Heart left ventricle (tissue), 16 donors: ENCODE results near the gene SPATA24. TPM values are rescaled to one million over a fixed set of nuclear protein-coding genes. Genes with fewer than 3 reads are reported as not detected.

Source experiments
- ATAC-seq, 4 donors: fragments of 200-7000 bp; cut with Tn5 transposase; one replicate each; pipeline ENCODE4 v1.9.1; 2020 to 2022; ENCODE audit warnings: moderate library complexity in 4 of 4, mild to moderate bottlenecking in 3 of 4, moderate number of reproducible peaks in 1 of 4
- DNase-seq, 5 donors: peaks; one replicate each; pipeline ENCODE4 v3.0.0-alpha.2; 2020
- H3K27ac ChIP-seq, 12 donors: fragments of 200-600 bp; sonication (generic) in 4 of 12; one replicate each; pipeline versions ENCODE4 v1.5.0 to v1.8.0; 2016 to 2022; ENCODE audit warnings: mild to moderate bottlenecking in 2 of 12
- H3K27me3 ChIP-seq, 9 donors: fragments of 200-600 bp; sonication (generic) in 2 of 9; one replicate each; pipeline versions ENCODE4 v1.5.1 to v1.8.0; 2016 to 2022; ENCODE audit warnings: mild to moderate bottlenecking in 3 of 9
- H3K36me3 ChIP-seq, 9 donors: fragments of 200-600 bp; sonication (generic) in 2 of 9; one replicate each; pipeline versions ENCODE4 v1.5.0 to v1.8.0; 2018 to 2022; ENCODE audit warnings: mild to moderate bottlenecking in 2 of 9
- H3K4me1 ChIP-seq, 12 donors: fragments of 200-600 bp; sonication (generic) in 4 of 12; one replicate each; pipeline versions ENCODE4 v1.5.0 to v1.8.0; 2016 to 2022; ENCODE audit warnings: mild to moderate bottlenecking in 3 of 12
- H3K4me3 ChIP-seq, 12 donors: fragments of 200-600 bp; sonication (generic) in 4 of 12; one replicate each; pipeline versions ENCODE4 v1.5.0 to v1.8.0; 2017 to 2022; ENCODE audit warnings: mild to moderate bottlenecking in 9 of 12, moderate library complexity in 4 of 12
- H3K9me3 ChIP-seq, 12 donors: fragments of 200-600 bp; sonication (generic) in 4 of 12; one replicate each; pipeline versions ENCODE4 v1.5.0 to v1.8.0; 2016 to 2022; ENCODE audit warnings: mild to moderate bottlenecking in 1 of 12
- CTCF ChIP-seq, 12 donors: fragments of 200-600 bp; sonication (generic) in 4 of 12; IDR thresholded peaks; one replicate each; pipeline versions ENCODE4 v1.5.0 to v1.8.0; 2018 to 2022; ENCODE audit warnings: antibody characterized with exemption in 12 of 12, mild to moderate bottlenecking in 5 of 12
- POLR2A ChIP-seq, 2 donors: fragments of 450-650 bp; IDR thresholded peaks; one replicate each; pipeline ENCODE4 v1.6.1; 2017; ENCODE audit warnings: antibody characterized with exemption in 2 of 2, mild to moderate bottlenecking in 2 of 2, moderate library complexity in 2 of 2
- whole genome bisulfite sequencing, 4 donors: extraction: QIAGEN DNeasy Blood & Tissue Kit in 2 of 4; methylation state at CpG; one replicate each; pipeline versions ENCODE4 v1.1.5 to v1.1.7; 2013 to 2018; 5-methylcytosine and 5-hydroxymethylcytosine counted together
- intact Hi-C, 10 donors: fragments of 100-400 bp; cut with DNase I; formaldehyde crosslinking; loops; one replicate each; pipeline versions ENCODE4 v1.11.1 to v1.14.2; 2022
- polyA plus RNA-seq, 2 donors: library from polyadenylated mRNA; stranded (reverse); fragments of 200-250 nt; gene quantifications; one replicate each; pipeline ENCODE4 v1.2.3, GENCODE V29; 2013
- total RNA-seq, 9 donors: library from RNA; depleted of rRNA in 2 of 9; stranded (reverse); fragments of >200 nt in 2 of 9; fragmentation: NEBNext Ultra II Directional in 3 of 9; extraction: Animal tissue kit (Norgen Biotek cat#: 25700) in 3 of 9; gene quantifications; one replicate each; pipeline versions ENCODE4 v1.1.0 to v1.2.4, GENCODE V29; 2016 to 2023
- donor health status: ischemic (EF 13 %, LVEDD 7.1; RV severe dilation, severe dysfunction).
- donor health status: healthy with polysubstance abuse.
- donor health status: DM: no; HTN: yes; CAD: no.
- donor health status: DM: no; HTN: no; CAD: no.
- donor health status: ischemic (EF 25% LVEDD 6.9; RV normal size, moderate dysfunction).
- donor health status: ischemic (EF 25% LVEDD 5.7; RV mildly dilated, moderate dysfunction).
- donor health status: healthy.
- donor health status: DM: yes; HTN: yes; CAD: no.
- donor health status: ischemic (EF 35%, LVEDD 5.7; RV mildly dilated, moderate dysfunction).
- donor health status: nonischemic (EF 11% LVEDD 7.7; RV severe dilation, severe dysfunction).
- donor health status: DM: yes; HTN: yes; CAD: no.
- donor health status: PGD.
- donor health status: ischemic (EF 29% LVEDD 5.4; RV normal size, mild dysfunction).
- donor health status: nonischemic (EF 23%, LVEDD 6.1; RV moderate dilation, normal function).

SPATA24 gene
- total and polyA plus RNA-seq, 11 donors = 10.7 to 37.8 (median 16.0) TPM

DNA sequence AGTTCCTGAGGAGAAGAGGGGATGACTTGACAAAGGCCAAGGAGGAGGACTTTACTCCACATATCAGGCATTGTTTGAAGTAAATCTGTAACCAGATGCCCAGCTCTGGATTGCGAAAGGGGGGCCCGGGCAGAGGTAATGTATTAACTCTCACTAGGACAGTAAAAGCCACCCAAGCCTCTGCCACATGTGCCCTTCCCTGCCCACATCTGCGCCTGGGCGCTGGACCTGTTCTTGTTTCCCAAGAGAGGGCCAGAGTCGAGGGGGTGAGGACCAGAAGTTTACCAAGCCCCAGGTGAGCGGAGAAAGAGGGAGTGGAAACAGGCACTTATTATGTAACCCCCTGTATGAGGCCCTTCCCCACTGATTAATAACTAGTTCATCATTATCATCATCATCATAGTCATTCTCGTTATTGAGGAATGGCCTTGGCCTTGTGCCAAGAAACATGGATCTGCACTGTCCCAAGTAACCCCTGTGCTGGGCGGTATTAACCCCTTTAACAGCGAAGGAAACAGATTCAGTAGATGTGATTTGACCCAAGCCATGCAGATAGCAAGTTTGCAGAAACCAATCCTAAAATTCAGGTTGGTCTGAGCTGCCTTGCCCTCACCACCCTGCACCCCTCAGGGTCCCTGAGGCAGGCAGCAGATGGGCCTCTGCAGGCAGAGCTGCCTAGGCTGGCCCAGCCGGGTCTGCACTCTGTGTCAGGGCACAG lies 20.5 kb downstream of the SPATA24 start, which contains the start of gene SLC23A1:
Gene SLC23A1, minus strand, starts transcription at position 23 of the 718 bp plus-strand sequence. CDS start 44 bp downstream, outside the sequence.
- peaks cover 0 to 35% (median 17%) of the 10 kb centered on the region in 12 donors for H3K4me1 ChIP-seq
- ATAC-seq (no peak), DNase-seq (peak in 1 of 5 donors; percentile 17)
- no peak within 1 kb of the TSS for H3K4me3 ChIP-seq
- peak within 1 kb of the TSS in 2 of 12 donors; percentile 82 to 84 for H3K27ac ChIP-seq
- H3K9me3 ChIP-seq = no peaks in the 10 kb centered on the region
- no peak for TF ChIP-seq CTCF (IDR thresholded peaks at IDR 0.05)
- no peak for TF ChIP-seq POLR2A (IDR thresholded peaks at IDR 0.05)
- no peaks in the 10 kb centered on the region for H3K36me3 ChIP-seq
- no peaks in the 10 kb centered on the region for H3K27me3 ChIP-seq
- intact Hi-C loops = no loop called here
- WGBS, 4 donors = 75 to 80% (median 79%) methylated on average over 10 of the region's 10 CpGs

DNA sequence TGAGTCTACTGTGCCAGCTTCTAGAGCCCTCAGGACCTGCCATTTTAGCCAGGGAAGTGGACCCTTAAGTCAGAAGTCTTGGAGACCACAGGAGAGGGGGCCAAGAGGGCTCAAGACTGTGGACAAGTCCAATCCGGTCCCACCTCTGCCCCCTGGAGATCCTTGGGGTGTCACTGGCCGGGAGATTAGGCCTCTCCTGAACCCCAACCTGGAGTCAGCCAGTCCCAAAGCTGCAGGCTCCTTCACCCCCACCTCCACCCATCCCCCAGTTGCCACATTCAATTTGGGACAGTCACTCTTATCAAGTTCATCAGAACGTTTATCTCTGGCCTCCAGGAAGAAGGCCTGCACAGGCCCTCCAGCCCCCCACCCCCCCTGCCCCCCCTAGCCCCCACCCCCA lies 21.1 kb downstream of the SPATA24 start:
- peaks cover 0 to 4% (median 0%) of the 10 kb centered on the region in 9 donors for H3K36me3 ChIP-seq
- no peaks in the 10 kb centered on the region for H3K27me3 ChIP-seq
- H3K27ac ChIP-seq = no peak overlapping the region
- intact Hi-C loops = no loop called here
- no peaks in the 10 kb centered on the region for H3K9me3 ChIP-seq
- H3K4me3 ChIP-seq = no peak overlapping the region
- 57 to 70% (median 60%) methylated on average over 3 of the region's 3 CpGs for WGBS, 4 donors
- peaks cover 0 to 29% (median 11%) of the 10 kb centered on the region in 12 donors for H3K4me1 ChIP-seq
- TF ChIP-seq CTCF (IDR thresholded peaks at IDR 0.05) (no peak), POLR2A (IDR thresholded peaks at IDR 0.05) (no peak)
- peak in 1 of 5 donors; percentile 14 for DNase-seq
- ATAC-seq = no peak

DNA sequence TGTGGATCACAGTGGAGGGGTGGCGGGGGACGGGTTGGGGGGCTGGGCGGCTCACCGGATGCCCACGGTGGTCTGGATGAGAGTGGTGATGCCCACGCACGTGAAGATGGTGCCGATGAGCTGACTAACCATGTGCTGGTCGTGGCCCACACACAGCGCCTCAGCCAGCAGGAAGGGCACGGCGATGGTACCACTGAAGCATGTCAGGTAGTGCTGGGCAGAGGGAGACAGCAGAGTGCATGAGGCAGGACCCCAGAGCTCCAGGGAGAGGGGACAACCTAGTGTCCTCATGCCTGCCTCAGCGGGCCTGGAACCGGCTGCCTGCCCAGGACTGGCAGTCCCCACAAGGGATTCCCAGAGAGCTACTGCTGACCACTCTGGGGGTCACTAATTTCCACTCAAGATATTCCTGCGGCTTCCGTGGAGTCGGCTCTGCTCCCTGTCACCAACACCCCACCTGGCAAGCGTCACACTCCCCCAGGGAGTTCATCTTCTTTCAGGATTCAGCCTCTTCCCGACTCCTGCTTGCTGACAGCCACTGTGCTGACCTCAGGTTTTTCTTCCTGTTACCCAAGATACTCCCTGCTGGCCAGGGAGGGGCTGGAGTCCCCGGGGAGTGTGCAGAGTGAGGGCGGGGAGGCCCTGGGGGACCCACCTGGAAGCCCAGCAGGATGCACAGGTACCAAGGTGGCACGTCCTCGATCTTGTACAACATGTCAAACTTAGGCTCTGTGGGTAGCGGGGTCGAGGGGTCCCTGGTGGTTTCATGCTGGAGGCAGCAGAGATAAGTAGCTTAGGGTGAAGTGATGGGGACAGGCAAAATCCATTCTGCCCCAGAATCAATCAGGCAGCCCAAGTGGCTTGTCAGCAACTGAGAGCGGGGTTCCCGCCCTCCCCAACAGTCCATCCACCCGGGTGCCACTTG lies 21.8 kb downstream of the SPATA24 start:
- intact Hi-C loops = no loop called here
- Histone ChIP-seq H3K4me1 (peaks cover 0 to 25% (median 8%) of the 10 kb centered on the region in 12 donors), H3K36me3 (peaks cover 0 to 4% (median 0%) of the 10 kb centered on the region in 9 donors), H3K27me3 (no peaks in the 10 kb centered on the region), H3K27ac (no peak overlapping the region), H3K9me3 (no peaks in the 10 kb centered on the region), H3K4me3 (no peak overlapping the region)
- TF ChIP-seq POLR2A (IDR thresholded peaks at IDR 0.05) = no peak
- TF ChIP-seq CTCF (IDR thresholded peaks at IDR 0.05) = no peak
- 79 to 82% (median 81%) methylated on average over 22 to 28 of the region's 28 CpGs for whole genome bisulfite sequencing, 4 donors
- ATAC-seq (no peak), DNase-seq (no peak)
